GDM1 (cell line): ENCODE results near the gene CTBP2.

Experiments
- DNase-seq: peaks from one replicate; lab custom pipeline; 2025; lab: John Stamatoyannopoulos, UW

CTBP2 gene

GRCh38 chr10:125010362-125010761, 150.0 kb downstream of the CTBP2 start:
- DNase-seq, result no peak

- DNase-seq, result no peak
These were observed 150.7 kb downstream of the CTBP2 start for GRCh38 chr10:125009661-125010161.

- no peak for DNase-seq
These were observed 151.4 kb downstream of the CTBP2 start for GRCh38 chr10:125008689-125009638.

- no peak for DNase-seq
These were observed 152.9 kb downstream of the CTBP2 start for GRCh38 chr10:125007436-125007835.

GRCh38 chr10:125006921-125007426, 153.4 kb downstream of the CTBP2 start:
- DNase-seq, result no peak

GRCh38 chr10:125006188-125006680, 154.1 kb downstream of the CTBP2 start:
- no peak for DNase-seq

- no peak for DNase-seq
These were observed 154.8 kb downstream of the CTBP2 start for GRCh38 chr10:125005312-125006187.

GRCh38 chr10:125004571-125005311, 155.6 kb downstream of the CTBP2 start:
- no peak for DNase-seq

GRCh38 chr10:125003901-125004467, 156.4 kb downstream of the CTBP2 start:
- no peak for DNase-seq

- DNase-seq, result no peak
These were observed 157.0 kb downstream of the CTBP2 start for GRCh38 chr10:125003146-125003900.

GRCh38 chr10:125002423-125003145, 157.8 kb downstream of the CTBP2 start:
- DNase-seq, result no peak

GRCh38 chr10:125002047-125002422, 158.3 kb downstream of the CTBP2 start:
- DNase-seq, result no peak

GRCh38 chr10:125001313-125002046, 158.9 kb downstream of the CTBP2 start:
- DNase-seq, result no peak

GRCh38 chr10:125000366-125001312, 159.7 kb downstream of the CTBP2 start:
- DNase-seq, result no peak

- DNase-seq, result no peak
These were observed 160.7 kb downstream of the CTBP2 start for GRCh38 chr10:124999433-125000365.

- DNase-seq, result no peak
These were observed 161.6 kb downstream of the CTBP2 start for GRCh38 chr10:124998624-124999291.
